NCI-H2081 (cell line): ENCODE measurements around the gene VMP1.
A peak's percentile ranks its signal among the peaks of the same experiment; 100 is the strongest.

ENCODE experiments used
- DNase-seq, 2 experiments: peaks; one replicate each; lab custom pipeline; 2025; lab: John Stamatoyannopoulos, UW

Gene VMP1

GRCh38 chr17:59707149-59707970 lies at the start of gene VMP1, which contains the start of gene PTRH2:
VMP1 (plus strand) TSS chr17:59707654; CDS start chr17:59731447, 23,793 bp downstream.
PTRH2 (minus strand) TSS chr17:59707430; CDS start chr17:59697978, 9,452 bp downstream.
- peak; percentile 100 for DNase-seq

GRCh38 chr17:59666235-59666634 lies 41.2 kb upstream of the VMP1 start:
- no peak for DNase-seq

GRCh38 chr17:59668816-59669215 lies 38.6 kb upstream of the VMP1 start:
- no peak for DNase-seq

GRCh38 chr17:59669411-59669810 lies 38.0 kb upstream of the VMP1 start:
- DNase-seq, result no peak

- DNase-seq, result no peak
Measured at GRCh38 chr17:59669944-59670343, 37.5 kb upstream of the VMP1 start.

GRCh38 chr17:59671386-59671785 lies 36.1 kb upstream of the VMP1 start:
- DNase-seq, result no peak

GRCh38 chr17:59675231-59675630 lies 32.2 kb upstream of the VMP1 start:
- no peak for DNase-seq

GRCh38 chr17:59676716-59677115 lies 30.7 kb upstream of the VMP1 start:
- no peak for DNase-seq

GRCh38 chr17:59678918-59679317 lies 28.5 kb upstream of the VMP1 start:
- DNase-seq, result no peak

GRCh38 chr17:59680314-59680713 lies 27.1 kb upstream of the VMP1 start:
- DNase-seq, result no peak

GRCh38 chr17:59683283-59683682 lies 24.2 kb upstream of the VMP1 start:
- no peak for DNase-seq

GRCh38 chr17:59684967-59685366 lies 22.5 kb upstream of the VMP1 start:
- no peak for DNase-seq

GRCh38 chr17:59688008-59688407 lies 19.4 kb upstream of the VMP1 start:
- DNase-seq, result no peak

- DNase-seq, result no peak
Measured at GRCh38 chr17:59688496-59688895, 19.0 kb upstream of the VMP1 start.

GRCh38 chr17:59693582-59693981 lies 13.9 kb upstream of the VMP1 start:
- DNase-seq, result no peak

GRCh38 chr17:59694344-59694743 lies 13.1 kb upstream of the VMP1 start:
- DNase-seq, result peak in 1 of 2 experiments; percentile 29

- DNase-seq, result no peak
Measured at GRCh38 chr17:59695945-59696681, 11.3 kb upstream of the VMP1 start.

GRCh38 chr17:59696682-59697277 lies 10.7 kb upstream of the VMP1 start:
- no peak for DNase-seq

GRCh38 chr17:59698143-59698542 lies 9.3 kb upstream of the VMP1 start:
- no peak for DNase-seq

GRCh38 chr17:59699218-59699617 lies 8.2 kb upstream of the VMP1 start:
- no peak for DNase-seq

- no peak for DNase-seq
Measured at GRCh38 chr17:59699786-59700185, 7.7 kb upstream of the VMP1 start.

- DNase-seq, result no peak
Measured at GRCh38 chr17:59702304-59702703, 5.2 kb upstream of the VMP1 start.

GRCh38 chr17:59707971-59708430 lies 547 bp downstream of the VMP1 start:
- DNase-seq, result no peak
